ENCODE results near the gene CCDC33.

Gene CCDC33

GRCh38 chr15:74319596-74320351 lies 83.6 kb downstream of the CCDC33 start:
- no peaks in the 10 kb centered on the region for H3K27me3 ChIP-seq (ENCODE audit: low read length)
- TF ChIP-seq, protein P1, sequence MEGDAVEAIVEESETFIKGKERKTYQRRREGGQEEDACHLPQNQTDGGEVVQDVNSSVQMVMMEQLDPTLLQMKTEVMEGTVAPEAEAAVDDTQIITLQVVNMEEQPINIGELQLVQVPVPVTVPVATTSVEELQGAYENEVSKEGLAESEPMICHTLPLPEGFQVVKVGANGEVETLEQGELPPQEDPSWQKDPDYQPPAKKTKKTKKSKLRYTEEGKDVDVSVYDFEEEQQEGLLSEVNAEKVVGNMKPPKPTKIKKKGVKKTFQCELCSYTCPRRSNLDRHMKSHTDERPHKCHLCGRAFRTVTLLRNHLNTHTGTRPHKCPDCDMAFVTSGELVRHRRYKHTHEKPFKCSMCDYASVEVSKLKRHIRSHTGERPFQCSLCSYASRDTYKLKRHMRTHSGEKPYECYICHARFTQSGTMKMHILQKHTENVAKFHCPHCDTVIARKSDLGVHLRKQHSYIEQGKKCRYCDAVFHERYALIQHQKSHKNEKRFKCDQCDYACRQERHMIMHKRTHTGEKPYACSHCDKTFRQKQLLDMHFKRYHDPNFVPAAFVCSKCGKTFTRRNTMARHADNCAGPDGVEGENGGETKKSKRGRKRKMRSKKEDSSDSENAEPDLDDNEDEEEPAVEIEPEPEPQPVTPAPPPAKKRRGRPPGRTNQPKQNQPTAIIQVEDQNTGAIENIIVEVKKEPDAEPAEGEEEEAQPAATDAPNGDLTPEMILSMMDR (IDR thresholded peaks at IDR 0.05; ENCODE audit: insufficient read depth, low read length, poor library complexity, severe bottlenecking) = no peak
- TF ChIP-seq EZH2phosphoT487 (conservative IDR thresholded peaks at IDR 0.05; ENCODE audit: low read length) = no peak
- no peaks in the 10 kb centered on the region for H3F3A ChIP-seq (ENCODE audit: insufficient read depth)
- no peak overlapping the region for H3K4me3 ChIP-seq (ENCODE audit: insufficient read depth, low read length, poor library complexity, severe bottlenecking)
- no peak overlapping the region for H2AFZ ChIP-seq (ENCODE audit: low read depth, low read length, severe bottlenecking)
- no peak overlapping the region for H3K9ac ChIP-seq (ENCODE audit: low read length)
- H3K27ac ChIP-seq (ENCODE audit: low read depth, low read length) = no peak overlapping the region
- H3K4me2 ChIP-seq (ENCODE audit: low read depth, low read length, poor library complexity, severe bottlenecking) = no peak overlapping the region
- H3K9me2 ChIP-seq (replicated peaks; ENCODE audit: insufficient read depth, low read length) = no peaks in the 10 kb centered on the region
- H3K36me3 ChIP-seq (ENCODE audit: low read length) = no peaks in the 10 kb centered on the region
- H3K9me3 ChIP-seq (ENCODE audit: insufficient read depth, low read length) = no peaks in the 10 kb centered on the region
- no peaks in the 10 kb centered on the region for H4K20me1 ChIP-seq (ENCODE audit: low read depth, low read length)
- no peaks in the 10 kb centered on the region for H3K79me2 ChIP-seq (ENCODE audit: insufficient read depth, low read length)

GRCh38 chr15:74320352-74321247 lies 84.5 kb downstream of the CCDC33 start:
- Histone ChIP-seq H3K27me3 (ENCODE audit: low read length) (no peaks in the 10 kb centered on the region), H3K9me2 (replicated peaks; ENCODE audit: insufficient read depth, low read length) (no peaks in the 10 kb centered on the region), H3K4me2 (ENCODE audit: low read depth, low read length, poor library complexity, severe bottlenecking) (no peak overlapping the region), H3K4me3 (ENCODE audit: insufficient read depth, low read length, poor library complexity, severe bottlenecking) (no peak overlapping the region), H3K27ac (ENCODE audit: low read depth, low read length) (no peak overlapping the region), H3K9me3 (ENCODE audit: insufficient read depth, low read length) (no peaks in the 10 kb centered on the region), H3F3A (ENCODE audit: insufficient read depth) (no peaks in the 10 kb centered on the region), H3K79me2 (ENCODE audit: insufficient read depth, low read length) (no peaks in the 10 kb centered on the region), H2AFZ (ENCODE audit: low read depth, low read length, severe bottlenecking) (no peak overlapping the region), H3K36me3 (ENCODE audit: low read length) (no peaks in the 10 kb centered on the region), H4K20me1 (ENCODE audit: low read depth, low read length) (no peaks in the 10 kb centered on the region), H3K9ac (ENCODE audit: low read length) (no peak overlapping the region)
- no peak for TF ChIP-seq EZH2phosphoT487 (conservative IDR thresholded peaks at IDR 0.05; ENCODE audit: low read length)
- TF ChIP-seq, protein P1 (IDR thresholded peaks at IDR 0.05; ENCODE audit: insufficient read depth, low read length, poor library complexity, severe bottlenecking) = peak; percentile 48

GRCh38 chr15:74322558-74323180 lies 86.5 kb downstream of the CCDC33 start:
- Histone ChIP-seq H3K4me2 (ENCODE audit: low read depth, low read length, poor library complexity, severe bottlenecking) (no peak overlapping the region), H3K4me3 (ENCODE audit: insufficient read depth, low read length, poor library complexity, severe bottlenecking) (no peak overlapping the region), H3F3A (ENCODE audit: insufficient read depth) (no peaks in the 10 kb centered on the region), H2AFZ (ENCODE audit: low read depth, low read length, severe bottlenecking) (no peak overlapping the region), H3K9me2 (replicated peaks; ENCODE audit: insufficient read depth, low read length) (no peaks in the 10 kb centered on the region), H3K9ac (ENCODE audit: low read length) (no peak overlapping the region), H3K9me3 (ENCODE audit: insufficient read depth, low read length) (no peaks in the 10 kb centered on the region), H3K79me2 (ENCODE audit: insufficient read depth, low read length) (no peaks in the 10 kb centered on the region), H3K27ac (ENCODE audit: low read depth, low read length) (no peak overlapping the region), H3K36me3 (ENCODE audit: low read length) (no peaks in the 10 kb centered on the region), H3K27me3 (ENCODE audit: low read length) (no peaks in the 10 kb centered on the region), H4K20me1 (ENCODE audit: low read depth, low read length) (no peaks in the 10 kb centered on the region)
- TF ChIP-seq, protein P1 (IDR thresholded peaks at IDR 0.05; ENCODE audit: insufficient read depth, low read length, poor library complexity, severe bottlenecking) = peak; percentile 70
- TF ChIP-seq EZH2phosphoT487 (conservative IDR thresholded peaks at IDR 0.05; ENCODE audit: low read length) = no peak

Measured in SU-DHL-6 (cell line).